ENCODE results near the gene KRT80. TPM values are rescaled to one million over a fixed set of nuclear protein-coding genes. Genes with fewer than 3 reads are reported as not detected.

Gene KRT80
- total RNA-seq, 1 donor from 2014 or later, result 0.07 TPM

GRCh38 chr12:52205612-52206303, 13.9 kb upstream of the KRT80 start:
- no peak overlapping the region for H3K27ac Mint-ChIP-seq
- no peaks in the 10 kb centered on the region for H3K36me3 Mint-ChIP-seq (ENCODE audit: insufficient read depth)
- no peaks in the 10 kb centered on the region for H3K4me1 Mint-ChIP-seq (ENCODE audit: low read depth)
- no peak overlapping the region for H3K4me3 Mint-ChIP-seq (ENCODE audit: low read depth)
- H3K27me3 Mint-ChIP-seq, result peaks cover 37% of the 10 kb centered on the region
- TF ChIP-seq CTCF (IDR thresholded peaks at IDR 0.05; ENCODE audit: unreplicated experiment), result no peak
- no peak for DNase-seq (ENCODE audit: low spot score, unreplicated experiment)
- H3K9me3 Mint-ChIP-seq (ENCODE audit: low read depth), result no peaks in the 10 kb centered on the region

GRCh38 chr12:52204931-52205505, 13.2 kb upstream of the KRT80 start:
- H3K4me1 Mint-ChIP-seq (ENCODE audit: low read depth), result no peaks in the 10 kb centered on the region
- no peaks in the 10 kb centered on the region for H3K9me3 Mint-ChIP-seq (ENCODE audit: low read depth)
- no peak overlapping the region for H3K27ac Mint-ChIP-seq
- no peaks in the 10 kb centered on the region for H3K36me3 Mint-ChIP-seq (ENCODE audit: insufficient read depth)
- no peak for TF ChIP-seq CTCF (IDR thresholded peaks at IDR 0.05; ENCODE audit: unreplicated experiment)
- no peak overlapping the region for H3K4me3 Mint-ChIP-seq (ENCODE audit: low read depth)
- H3K27me3 Mint-ChIP-seq, result peaks cover 36% of the 10 kb centered on the region
- DNase-seq (ENCODE audit: low spot score, unreplicated experiment), result no peak

- Mint-ChIP-seq H3K27ac (no peak overlapping the region), H3K4me3 (ENCODE audit: low read depth) (no peak overlapping the region), H3K36me3 (ENCODE audit: insufficient read depth) (no peaks in the 10 kb centered on the region), H3K27me3 (peaks cover 30% of the 10 kb centered on the region), H3K9me3 (ENCODE audit: low read depth) (no peaks in the 10 kb centered on the region), H3K4me1 (ENCODE audit: low read depth) (no peaks in the 10 kb centered on the region)
- TF ChIP-seq CTCF (IDR thresholded peaks at IDR 0.05; ENCODE audit: unreplicated experiment), result no peak
- no peak for DNase-seq (ENCODE audit: low spot score, unreplicated experiment)
These were observed 12.5 kb upstream of the KRT80 start for GRCh38 chr12:52204095-52204930.

- peaks cover 26% of the 10 kb centered on the region for H3K27me3 Mint-ChIP-seq
- no peak overlapping the region for H3K4me3 Mint-ChIP-seq (ENCODE audit: low read depth)
- no peak for TF ChIP-seq CTCF (IDR thresholded peaks at IDR 0.05; ENCODE audit: unreplicated experiment)
These were observed 11.5 kb upstream of the KRT80 start for GRCh38 chr12:52203079-52203921.

More at GRCh38 chr12:52203079-52203921, 11.5 kb upstream of the KRT80 start:
- DNase-seq (ENCODE audit: low spot score, unreplicated experiment), result no peak
- Mint-ChIP-seq H3K4me1 (ENCODE audit: low read depth) (no peaks in the 10 kb centered on the region), H3K27ac (no peak overlapping the region), H3K36me3 (ENCODE audit: insufficient read depth) (no peaks in the 10 kb centered on the region), H3K9me3 (ENCODE audit: low read depth) (no peaks in the 10 kb centered on the region)
